GM18870 (cell line): Measurements from ENCODE around the gene RXFP1.

Experiments used
- ATAC-seq: cut with Tn5 transposase; IDR thresholded peaks from one replicate; pipeline ENCODE4 v1.9.1; 2021; ENCODE audit warnings: moderate library complexity; ENCODE audit not compliant: unreplicated experiment

The RXFP1 gene

GRCh38 chr4:158521484-158522088 is at the start of gene RXFP1:
Gene RXFP1, plus strand, starts transcription at chr4:158521882. Its CDS starts 95 bp downstream, at chr4:158521977.
- ATAC-seq = no peak

GRCh38 chr4:158481811-158482210 is 39.9 kb upstream of the RXFP1 start:
- no peak for ATAC-seq

- no peak for ATAC-seq
Measured at GRCh38 chr4:158484173-158484885, 37.4 kb upstream of the RXFP1 start.

GRCh38 chr4:158490629-158491028 is 31.1 kb upstream of the RXFP1 start:
- ATAC-seq = no peak

GRCh38 chr4:158492391-158492790 is 29.3 kb upstream of the RXFP1 start:
- ATAC-seq = no peak

- ATAC-seq = no peak
Measured at GRCh38 chr4:158496030-158496741, 25.5 kb upstream of the RXFP1 start.

- ATAC-seq = no peak
Measured at GRCh38 chr4:158500054-158500453, 21.6 kb upstream of the RXFP1 start.

- no peak for ATAC-seq
Measured at GRCh38 chr4:158513256-158513655, 8.4 kb upstream of the RXFP1 start.

- ATAC-seq = no peak
Measured at GRCh38 chr4:158519226-158519625, 2.5 kb upstream of the RXFP1 start.

GRCh38 chr4:158523990-158524535 is 2.4 kb downstream of the RXFP1 start:
- ATAC-seq = no peak

- ATAC-seq = no peak
Measured at GRCh38 chr4:158527516-158527915, 5.8 kb downstream of the RXFP1 start.

- no peak for ATAC-seq
Measured at GRCh38 chr4:158529505-158529904, 7.8 kb downstream of the RXFP1 start.

- no peak for ATAC-seq
Measured at GRCh38 chr4:158530381-158530780, 8.7 kb downstream of the RXFP1 start.

- no peak for ATAC-seq
Measured at GRCh38 chr4:158530898-158531297, 9.2 kb downstream of the RXFP1 start.

- no peak for ATAC-seq
Measured at GRCh38 chr4:158532556-158533231, 11.0 kb downstream of the RXFP1 start.

- no peak for ATAC-seq
Measured at GRCh38 chr4:158534727-158535126, 13.0 kb downstream of the RXFP1 start.

- peak; percentile 73 for ATAC-seq
Measured at GRCh38 chr4:158535130-158535614, 13.5 kb downstream of the RXFP1 start.

GRCh38 chr4:158536833-158537232 is 15.2 kb downstream of the RXFP1 start:
- no peak for ATAC-seq

- ATAC-seq = no peak
Measured at GRCh38 chr4:158538176-158538575, 16.5 kb downstream of the RXFP1 start.

GRCh38 chr4:158538911-158539310 is 17.2 kb downstream of the RXFP1 start:
- ATAC-seq = no peak
